GM20000 (cell line): Measurements from ENCODE around the gene PTPRM.

ENCODE experiments used
- DNase-seq: peaks from one replicate; pipeline ENCODE4 v3.0.0; 2012; ENCODE audit warnings: low spot score
- TF ChIP-seq, protein P1 (sequence below): IDR thresholded peaks from 2 replicates; pipeline ENCODE4 v1.5.1; 2012; ENCODE audit warnings: mild to moderate bottlenecking, control low read depth; ENCODE audit errors: extremely low read depth, missing control alignments

Gene PTPRM

DNA sequence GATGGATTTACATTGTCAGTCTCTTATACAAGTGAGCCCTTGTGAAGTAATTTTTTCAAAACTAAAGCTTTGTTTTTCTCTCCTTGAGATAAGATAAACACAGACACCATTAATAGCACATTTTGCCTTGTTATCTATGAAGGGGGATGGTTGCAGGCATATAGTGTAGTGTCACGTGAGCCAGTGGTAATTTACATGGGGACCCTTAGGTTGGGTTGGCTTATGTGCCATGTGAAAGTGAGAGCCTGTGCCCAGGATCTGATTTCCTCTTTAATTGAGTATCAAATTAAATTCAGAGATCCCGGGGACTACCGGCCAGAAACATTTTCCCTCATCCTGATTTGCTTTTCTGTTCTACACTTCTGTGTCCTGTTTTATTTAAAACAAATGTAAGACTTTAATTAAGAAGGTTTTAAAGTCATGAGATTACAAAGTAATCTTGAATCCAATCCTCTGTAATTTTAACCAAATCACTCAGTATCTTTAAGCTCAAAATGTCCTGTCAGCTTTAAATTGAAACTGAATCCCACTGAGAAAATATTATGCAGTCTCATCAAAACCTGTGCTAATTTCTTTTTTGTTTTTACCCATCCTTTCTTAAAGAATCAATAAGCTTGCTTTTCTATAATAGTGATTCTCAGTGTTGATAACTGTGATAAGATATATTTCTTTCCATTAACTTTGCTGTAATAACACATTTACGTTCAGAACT, 63.8 kb downstream of the PTPRM start:
- TF ChIP-seq, protein P1, sequence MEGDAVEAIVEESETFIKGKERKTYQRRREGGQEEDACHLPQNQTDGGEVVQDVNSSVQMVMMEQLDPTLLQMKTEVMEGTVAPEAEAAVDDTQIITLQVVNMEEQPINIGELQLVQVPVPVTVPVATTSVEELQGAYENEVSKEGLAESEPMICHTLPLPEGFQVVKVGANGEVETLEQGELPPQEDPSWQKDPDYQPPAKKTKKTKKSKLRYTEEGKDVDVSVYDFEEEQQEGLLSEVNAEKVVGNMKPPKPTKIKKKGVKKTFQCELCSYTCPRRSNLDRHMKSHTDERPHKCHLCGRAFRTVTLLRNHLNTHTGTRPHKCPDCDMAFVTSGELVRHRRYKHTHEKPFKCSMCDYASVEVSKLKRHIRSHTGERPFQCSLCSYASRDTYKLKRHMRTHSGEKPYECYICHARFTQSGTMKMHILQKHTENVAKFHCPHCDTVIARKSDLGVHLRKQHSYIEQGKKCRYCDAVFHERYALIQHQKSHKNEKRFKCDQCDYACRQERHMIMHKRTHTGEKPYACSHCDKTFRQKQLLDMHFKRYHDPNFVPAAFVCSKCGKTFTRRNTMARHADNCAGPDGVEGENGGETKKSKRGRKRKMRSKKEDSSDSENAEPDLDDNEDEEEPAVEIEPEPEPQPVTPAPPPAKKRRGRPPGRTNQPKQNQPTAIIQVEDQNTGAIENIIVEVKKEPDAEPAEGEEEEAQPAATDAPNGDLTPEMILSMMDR, result no peak
- no peak for DNase-seq

DNA sequence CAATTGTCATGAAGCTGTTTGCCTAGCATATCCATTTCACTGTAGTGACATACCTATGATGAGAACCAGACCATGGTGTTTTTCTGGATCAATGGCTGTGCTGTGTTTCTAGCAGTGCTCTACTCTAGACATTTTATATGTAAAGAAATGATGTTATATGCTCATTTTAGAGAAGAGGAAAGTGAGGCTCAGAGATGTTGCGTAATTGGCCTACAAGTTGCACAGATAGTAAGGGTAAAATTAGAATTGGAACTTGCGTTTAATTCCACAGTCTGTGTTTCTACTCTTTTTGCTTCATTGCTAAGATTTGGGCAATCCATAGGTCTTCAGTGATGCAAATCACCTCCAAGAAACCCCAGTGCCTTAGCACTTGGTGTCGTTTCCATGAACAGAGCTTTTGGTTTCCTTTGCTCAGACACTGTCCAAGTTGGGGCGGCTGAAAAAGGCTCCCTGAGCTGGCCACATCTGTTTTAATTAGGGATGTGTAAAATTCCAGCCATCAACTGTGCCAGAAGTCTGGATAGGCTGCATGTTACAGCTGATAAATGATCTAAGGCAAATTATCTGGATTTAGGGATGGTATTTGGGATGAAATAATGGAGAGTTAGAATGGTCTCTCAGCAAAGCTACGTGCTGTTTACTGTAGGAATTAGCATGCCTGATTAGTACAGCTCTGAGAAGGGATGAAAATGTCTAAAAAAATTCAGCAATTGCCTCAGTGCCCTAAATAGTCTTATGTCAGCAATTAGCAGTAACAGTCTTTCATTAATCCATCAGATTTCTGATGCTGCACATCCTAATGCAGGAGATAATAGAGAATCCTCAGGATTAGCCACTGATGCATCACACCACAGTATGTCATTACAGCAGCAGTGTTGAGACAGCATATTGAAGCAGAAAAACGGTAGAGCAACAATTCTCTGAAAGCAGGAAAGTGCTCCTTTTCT, 65.3 kb downstream of the PTPRM start:
- TF ChIP-seq, protein P1, result no peak
- DNase-seq, result no peak

DNA sequence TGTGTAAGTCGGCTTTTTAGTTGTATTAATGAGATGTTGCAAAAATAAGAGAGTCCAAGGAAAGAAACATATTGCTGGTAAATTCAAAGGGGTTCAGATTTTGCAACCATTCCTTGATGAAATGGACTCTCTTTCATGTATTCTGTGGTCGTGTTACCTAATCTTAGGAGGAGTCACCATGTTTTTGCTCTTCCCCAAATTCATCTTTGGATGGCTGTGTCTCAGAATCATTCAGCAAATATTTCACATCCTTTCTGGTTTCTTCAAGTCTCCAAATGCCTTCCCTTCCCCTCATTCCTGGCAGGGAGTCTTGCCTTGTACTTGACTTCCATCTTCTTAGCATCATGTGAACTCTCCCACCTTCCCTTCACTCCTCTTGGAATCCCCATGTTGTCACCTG, 66.1 kb downstream of the PTPRM start:
- TF ChIP-seq, protein P1, result no peak
- no peak for DNase-seq

DNA sequence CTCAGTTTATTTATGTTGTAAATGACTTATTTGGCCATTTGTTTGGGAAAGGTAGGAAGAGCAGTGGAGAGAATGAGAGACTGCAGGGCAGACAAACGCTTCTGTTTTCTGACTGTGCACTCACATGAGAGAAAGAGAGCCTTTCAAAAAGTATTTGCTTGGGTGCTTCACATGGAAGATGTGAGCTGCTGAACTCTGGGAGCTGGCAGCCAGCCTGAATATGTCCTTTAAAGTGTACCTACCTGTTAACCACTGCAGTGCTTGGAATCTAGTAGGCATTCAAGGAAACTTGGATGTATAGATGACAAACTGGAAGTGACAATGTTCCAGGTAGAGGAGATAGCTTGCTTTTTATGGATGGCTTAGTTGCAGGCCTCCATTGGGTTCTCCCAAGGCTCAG, 68.8 kb downstream of the PTPRM start:
- no peak for DNase-seq
- TF ChIP-seq, protein P1, result no peak

DNA sequence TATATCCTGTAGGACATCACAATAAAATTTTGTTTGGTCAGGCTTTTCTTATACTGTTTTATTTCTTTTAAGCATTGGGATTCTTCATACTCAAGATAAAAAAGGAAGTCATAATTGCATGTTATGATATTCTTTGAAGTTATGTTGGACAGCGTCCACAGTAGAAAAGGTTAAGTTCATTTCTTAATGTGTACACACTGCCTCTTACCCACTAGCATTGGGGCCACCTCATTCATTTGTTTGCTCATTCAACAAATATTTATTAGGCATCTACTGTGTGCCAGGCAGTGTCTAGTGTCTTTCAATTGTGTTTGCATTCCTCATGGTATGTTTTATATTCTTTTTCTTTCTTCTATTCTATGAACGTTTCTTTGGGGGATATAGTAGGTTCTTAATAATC, 70.2 kb downstream of the PTPRM start:
- DNase-seq, result no peak
- TF ChIP-seq, protein P1, result no peak

DNA sequence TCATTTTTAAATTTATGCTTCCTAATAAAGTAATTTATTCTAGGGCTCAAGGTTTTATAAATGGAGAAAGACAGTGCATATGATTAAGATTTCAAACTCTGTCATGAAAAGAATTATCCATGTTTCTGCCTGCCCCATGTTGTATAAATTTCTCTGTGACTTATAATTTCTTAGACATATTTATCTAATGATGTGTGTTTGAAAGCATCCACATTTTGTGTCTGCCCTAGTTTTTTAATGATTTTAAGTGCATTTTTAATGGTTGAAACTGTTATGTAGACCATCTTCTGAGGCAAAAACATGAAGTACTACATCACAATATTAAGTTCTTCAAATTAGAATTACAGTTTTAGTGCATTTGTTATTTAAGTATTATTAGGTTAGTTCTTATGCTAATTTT, 71.2 kb downstream of the PTPRM start:
- no peak for DNase-seq
- TF ChIP-seq, protein P1, result no peak

DNA sequence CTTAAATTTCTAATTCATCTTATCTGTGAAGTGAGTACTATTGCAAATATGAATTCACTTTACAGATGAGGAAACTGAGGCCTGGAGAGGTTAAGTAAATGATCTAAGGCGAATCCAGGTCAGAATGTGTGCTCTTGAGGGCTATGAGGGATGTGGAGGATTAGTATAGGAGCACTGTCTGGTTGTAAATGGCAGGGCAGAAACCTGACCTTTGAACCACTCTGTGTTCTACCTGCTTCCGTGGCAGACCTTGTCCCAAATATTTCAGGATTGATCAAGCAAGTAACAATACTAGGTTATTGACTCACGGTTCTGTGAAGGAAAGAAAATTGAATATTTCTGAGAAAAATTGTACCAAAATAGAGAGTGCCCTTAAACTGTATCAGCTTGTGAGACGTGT, 74.7 kb downstream of the PTPRM start:
- no peak for DNase-seq
- TF ChIP-seq, protein P1, result no peak
